Stomach (tissue), 9 donors: ENCODE data around the gene SUCLG2. TPM values are rescaled to one million over a fixed set of nuclear protein-coding genes. Genes with fewer than 3 reads are reported as not detected.

Source experiments
- DNase-seq, 2 donors: peaks; one replicate each; pipeline versions ENCODE4 v3.0.0 to v3.0.0-alpha.2; 2013 to 2019
- H3K27ac ChIP-seq, 5 donors: fragments of 200-600 bp in 4 of 5; sonication (generic) in 4 of 5; one replicate each; pipeline ENCODE4 v1.5.1; 2013 to 2019; ENCODE audit warnings: mild to moderate bottlenecking in 1 of 5, moderate library complexity in 1 of 5
- H3K27me3 ChIP-seq, 3 donors: fragments of 200-600 bp; sonication (generic); one replicate each; pipeline ENCODE4 v1.5.1; 2017 to 2019; ENCODE audit warnings: mixed run types in 1 of 3
- H3K36me3 ChIP-seq, 4 donors: fragments of 200-600 bp; sonication (generic); 1 replicate in 3 of 4; 2 replicates in 1 of 4; pipeline ENCODE4 v1.5.1; 2016 to 2019
- H3K4me1 ChIP-seq, 4 donors: fragments of 200-600 bp; sonication (generic); one replicate each; pipeline ENCODE4 v1.5.1; 2016 to 2019
- H3K4me3 ChIP-seq, 4 donors: fragments of 200-600 bp; sonication (generic) in 3 of 4; one replicate each; pipeline ENCODE4 v1.5.1; 2016 to 2019; ENCODE audit warnings: mild to moderate bottlenecking in 1 of 4
- H3K9me3 ChIP-seq, 4 donors: fragments of 200-600 bp; sonication (generic); one replicate each; pipeline ENCODE4 v1.5.1; 2016 to 2019
- CTCF ChIP-seq, 7 experiments: fragments of 450-650 bp in 4 of 7; fragments of 200-600 bp in 3 of 7; sonication (generic) in 3 of 7; IDR thresholded peaks; one replicate each; pipeline ENCODE4 v1.5.1; 2016 to 2019; ENCODE audit warnings: antibody characterized with exemption in 7 of 7, control low read depth in 2 of 7, mild to moderate bottlenecking in 1 of 7
- EP300 ChIP-seq: sonication (generic); formaldehyde crosslinking; IDR thresholded peaks from one replicate; pipeline ENCODE4 v1.6.1; 2017; ENCODE audit warnings: antibody characterized with exemption
- POLR2A ChIP-seq, 4 donors: fragments of 450-650 bp; IDR thresholded peaks; one replicate each; pipeline ENCODE4 v1.6.1; 2016; ENCODE audit warnings: antibody characterized with exemption in 4 of 4, control low read depth in 2 of 4, mild to moderate bottlenecking in 1 of 4, moderate library complexity in 1 of 4
- POLR2AphosphoS5 ChIP-seq, 3 donors: sonication (generic); formaldehyde crosslinking; IDR thresholded peaks; one replicate each; pipeline ENCODE4 v1.6.1; 2016; ENCODE audit warnings: antibody characterized with exemption in 3 of 3
- WGBS, 5 donors: extraction: QIAGEN DNeasy Blood & Tissue Kit in 3 of 5; methylation state at CpG; one replicate each; pipeline versions ENCODE4 v1.1.5 to v1.1.7; 2013 to 2018; 5-methylcytosine and 5-hydroxymethylcytosine counted together
- intact Hi-C: fragments of 100-400 bp; cut with DNase I; formaldehyde crosslinking; loops from one replicate; pipeline ENCODE4 v1.15.1; 2023; ENCODE audit warnings: low total_unique reads
- polyA plus RNA-seq, 3 donors: library from polyadenylated mRNA; stranded (reverse); fragments of 200-250 nt; gene quantifications; one replicate each; pipeline ENCODE4 v1.2.3, GENCODE V29; 2013
- total RNA-seq, 5 donors: library from RNA; depleted of rRNA; stranded (reverse); fragments of >200 nt; gene quantifications; one replicate each; pipeline versions ENCODE4 v1.1.0 to v1.2.3, GENCODE V29; 2014 to 2016
- donor health status: healthy with polysubstance abuse.
- donor health status: Bipolar disorder and iron deficiency.
- donor health status: healthy.

SUCLG2 gene
- total and polyA plus RNA-seq, 8 donors, result 30.9 to 174 (median 74.9) TPM

GRCh38 chr3:67635257-67635656 lies 19.2 kb downstream of the SUCLG2 start:
- intact Hi-C loops, result no loop called here
- peaks cover 0 to 57% (median 16%) of the 10 kb centered on the region in 4 donors for H3K4me1 ChIP-seq

DNA sequence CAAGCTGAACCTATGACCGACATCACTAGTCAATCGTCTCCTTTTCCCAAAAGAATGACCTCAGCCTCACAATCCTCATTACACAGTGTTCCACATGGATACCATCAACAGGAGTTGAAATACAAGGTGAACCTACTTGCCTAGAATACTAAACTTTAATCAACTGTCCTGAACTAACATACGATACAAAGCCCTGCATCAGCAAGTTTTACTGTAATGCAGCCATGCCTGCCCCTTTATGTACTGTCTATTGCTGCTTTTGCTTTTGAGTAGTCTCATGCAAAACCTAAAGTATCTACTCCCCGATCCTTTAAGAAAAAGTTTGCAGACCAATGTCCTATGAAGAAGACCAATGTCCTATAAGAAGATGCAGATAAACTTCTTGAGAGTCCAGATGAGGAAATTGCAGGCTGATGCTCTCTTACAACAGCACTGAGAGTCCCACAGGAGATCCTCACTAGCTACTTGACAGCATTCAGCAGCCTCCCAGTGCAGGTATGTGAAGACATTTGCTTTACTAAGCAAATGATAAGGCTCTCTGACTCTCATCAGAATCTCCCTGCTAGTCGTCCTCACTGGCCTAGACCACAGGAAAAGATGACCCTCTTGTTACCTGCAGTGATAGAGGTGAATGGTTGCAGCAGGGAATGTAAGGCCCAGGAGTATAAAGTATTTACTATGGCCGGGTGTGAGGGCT lies 23.6 kb downstream of the SUCLG2 start:
- intact Hi-C loops, result no loop called here
- Histone ChIP-seq H3K27ac (no peak overlapping the region), H3K4me1 (peaks cover 0 to 40% (median 8%) of the 10 kb centered on the region in 4 donors), H3K4me3 (no peak overlapping the region), H3K36me3 (no peaks in the 10 kb centered on the region), H3K27me3 (no peaks in the 10 kb centered on the region), H3K9me3 (no peaks in the 10 kb centered on the region)
- 70 to 82% (median 76%) methylated on average over 5 to 6 of the region's 6 CpGs for WGBS, 5 donors
- TF ChIP-seq POLR2A (IDR thresholded peaks at IDR 0.05) (no peak), POLR2AphosphoS5 (IDR thresholded peaks at IDR 0.05) (no peak), EP300 (no peak), CTCF (IDR thresholded peaks at IDR 0.05) (no peak)
- DNase-seq, result no peak

More at GRCh38 chr3:67635257-67635656, 19.2 kb downstream of the SUCLG2 start:
- DNase-seq, result no peak
- no peak overlapping the region for H3K4me3 ChIP-seq
- H3K27ac ChIP-seq, result peak overlapping the region in 2 of 5 donors; percentile 9 to 29
- no peak for TF ChIP-seq POLR2AphosphoS5 (IDR thresholded peaks at IDR 0.05)
- H3K36me3 ChIP-seq, result peaks cover 0 to 3% (median 0%) of the 10 kb centered on the region in 4 donors
- no peaks in the 10 kb centered on the region for H3K9me3 ChIP-seq
- H3K27me3 ChIP-seq, result no peaks in the 10 kb centered on the region

DNA sequence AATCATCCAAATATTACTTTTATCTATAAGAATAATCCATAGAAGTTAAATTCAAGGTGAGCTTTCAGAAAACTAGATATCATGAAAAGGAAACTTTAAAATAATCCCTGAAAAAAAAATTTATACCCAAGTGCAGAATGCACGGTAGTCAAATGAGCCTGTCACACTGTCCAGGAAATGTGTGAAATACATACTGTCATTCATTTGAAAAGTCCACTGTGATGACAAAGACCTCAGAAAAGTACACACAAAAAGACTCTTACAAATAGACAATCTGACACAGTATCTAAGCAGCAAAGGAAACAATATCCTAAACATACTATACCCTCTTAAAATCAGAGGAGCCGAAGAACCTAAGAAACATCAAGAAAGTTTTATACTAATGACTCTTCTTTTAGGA lies 29.7 kb downstream of the SUCLG2 start:
- H3K4me3 ChIP-seq, result no peak overlapping the region
- TF ChIP-seq CTCF (IDR thresholded peaks at IDR 0.05) (no peak), POLR2A (IDR thresholded peaks at IDR 0.05) (no peak), EP300 (no peak), POLR2AphosphoS5 (IDR thresholded peaks at IDR 0.05) (no peak)
- no peaks in the 10 kb centered on the region for H3K27me3 ChIP-seq
- intact Hi-C loops, result no loop called here
- H3K9me3 ChIP-seq, result no peaks in the 10 kb centered on the region
- H3K27ac ChIP-seq, result no peak overlapping the region
- 84 to 93% (median 89%) methylated on average over 2 of the region's 2 CpGs for WGBS, 5 donors
- no peak for DNase-seq
- peaks cover 0 to 15% (median 2%) of the 10 kb centered on the region in 4 donors for H3K4me1 ChIP-seq
- peaks cover 0 to 18% (median 12%) of the 10 kb centered on the region in 4 donors for H3K36me3 ChIP-seq

DNA sequence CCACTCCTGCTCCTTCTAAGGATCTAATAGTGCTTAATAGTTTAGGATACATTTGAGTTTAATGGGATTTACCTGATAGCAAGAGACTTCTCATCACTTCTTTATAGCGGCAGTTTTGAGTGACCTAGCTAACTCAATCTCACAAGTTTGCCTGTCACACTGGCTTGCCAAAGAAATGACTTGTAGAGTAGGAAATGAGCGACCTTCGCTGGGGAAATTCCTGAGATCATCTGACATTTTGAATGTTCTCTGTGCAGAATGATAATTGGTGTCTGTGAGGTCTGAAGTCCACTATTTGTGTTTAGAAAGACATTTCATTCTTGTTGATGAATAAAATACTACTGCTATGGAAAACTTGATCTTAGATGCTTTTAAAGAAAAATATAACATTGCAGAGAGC lies 30.3 kb downstream of the SUCLG2 start:
- intact Hi-C loops, result no loop called here
- no peak for TF ChIP-seq POLR2A (IDR thresholded peaks at IDR 0.05)
- no peak for TF ChIP-seq CTCF (IDR thresholded peaks at IDR 0.05)
- no peak for TF ChIP-seq POLR2AphosphoS5 (IDR thresholded peaks at IDR 0.05)
- no peak for TF ChIP-seq EP300
- no peak for DNase-seq
- 85 to 92% (median 87%) methylated on average over 3 of the region's 3 CpGs for WGBS, 5 donors
- Histone ChIP-seq H3K36me3 (peaks cover 0 to 23% (median 18%) of the 10 kb centered on the region in 4 donors), H3K27ac (no peak overlapping the region), H3K9me3 (no peaks in the 10 kb centered on the region), H3K27me3 (no peaks in the 10 kb centered on the region), H3K4me3 (no peak overlapping the region), H3K4me1 (peaks cover 0 to 21% (median 2%) of the 10 kb centered on the region in 4 donors)

DNA sequence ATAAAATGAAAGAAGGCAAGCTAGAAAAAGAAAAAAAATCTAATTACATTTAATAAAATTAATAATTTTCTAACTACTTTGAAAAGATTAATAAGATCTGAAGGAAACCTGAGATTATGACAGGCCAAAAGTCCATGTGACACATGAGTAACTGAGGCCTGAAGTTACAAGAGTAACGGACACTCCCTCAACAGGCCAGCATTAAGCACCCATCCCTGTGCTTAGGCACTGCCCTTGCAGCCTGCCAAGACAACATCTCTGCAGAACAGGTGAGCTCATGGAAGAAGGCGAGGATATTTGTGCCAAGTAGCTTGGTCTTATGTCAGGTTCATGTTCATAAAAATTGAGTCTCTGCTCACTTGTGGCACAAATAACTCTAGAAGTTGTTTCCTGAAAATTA lies 31.8 kb downstream of the SUCLG2 start:
- intact Hi-C loops, result no loop called here
- Histone ChIP-seq H3K36me3 (peaks cover 0 to 29% (median 20%) of the 10 kb centered on the region in 4 donors), H3K4me1 (peaks cover 0 to 23% (median 2%) of the 10 kb centered on the region in 4 donors), H3K4me3 (no peak overlapping the region), H3K9me3 (no peaks in the 10 kb centered on the region), H3K27ac (no peak overlapping the region), H3K27me3 (no peaks in the 10 kb centered on the region)
- DNase-seq, result no peak
- 90 to 98% (median 95%) methylated on average over 2 of the region's 2 CpGs for WGBS, 5 donors
- TF ChIP-seq POLR2AphosphoS5 (IDR thresholded peaks at IDR 0.05) (no peak), CTCF (IDR thresholded peaks at IDR 0.05) (no peak), POLR2A (IDR thresholded peaks at IDR 0.05) (no peak), EP300 (no peak)
